Prostate gland (tissue), 2 donors: ENCODE data around the gene TEX2.

ENCODE experiments used
- POLR2A ChIP-seq: fragments of 450-650 bp; IDR thresholded peaks from one replicate; pipeline ENCODE4 v1.6.1; 2016; ENCODE audit warnings: antibody characterized with exemption, mild to moderate bottlenecking
- POLR2AphosphoS5 ChIP-seq: sonication (generic); formaldehyde crosslinking; IDR thresholded peaks from one replicate; pipeline ENCODE4 v1.6.1; 2017; ENCODE audit warnings: antibody characterized with exemption
- TF ChIP-seq, protein P1 (sequence below), 4 experiments: fragments of 200-600 bp in 2 of 4; fragments of 450-650 bp in 2 of 4; sonication (generic) in 2 of 4; IDR thresholded peaks; 1 replicate in 3 of 4; 2 replicates in 1 of 4; pipeline ENCODE4 v1.5.1; 2016 to 2019; ENCODE audit warnings: antibody characterized with exemption in 4 of 4, mild to moderate bottlenecking in 2 of 4, moderate library complexity in 2 of 4

DNA sequence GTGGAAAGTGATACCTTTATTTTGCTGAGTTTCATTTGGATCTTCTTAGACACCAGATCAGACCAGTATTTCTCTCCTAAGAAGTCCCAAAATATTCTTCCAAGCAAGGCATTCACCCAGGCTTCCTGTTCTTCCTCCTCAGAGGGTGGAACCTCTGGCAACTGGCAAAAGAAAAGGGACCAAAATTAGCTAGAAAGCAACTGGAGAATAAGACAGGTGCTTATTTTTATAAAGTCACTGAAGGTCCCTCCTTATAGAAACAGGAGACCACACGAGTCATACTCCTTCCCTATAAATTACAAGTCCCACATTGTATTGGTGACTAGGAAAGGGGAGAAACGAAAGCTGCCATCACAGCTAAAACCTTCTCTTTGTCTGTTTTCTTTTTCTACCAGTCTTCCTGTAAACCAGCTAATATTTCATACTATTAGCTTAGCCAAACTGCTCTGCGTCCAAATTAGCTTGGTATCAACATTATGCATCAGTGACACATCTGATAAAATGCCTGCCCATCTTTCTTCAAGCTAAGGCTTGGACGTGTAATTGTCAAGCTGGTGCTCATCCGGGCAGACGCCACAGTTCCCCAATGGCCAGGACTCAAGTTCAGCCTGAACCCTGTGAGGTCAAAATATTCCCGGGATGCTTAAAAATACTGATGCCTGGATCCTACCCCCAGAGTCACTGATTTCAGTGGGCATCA is 85.6 kb downstream of the TEX2 start:
- TF ChIP-seq POLR2A (no peak), POLR2AphosphoS5 (no peak)
- TF ChIP-seq, protein P1, sequence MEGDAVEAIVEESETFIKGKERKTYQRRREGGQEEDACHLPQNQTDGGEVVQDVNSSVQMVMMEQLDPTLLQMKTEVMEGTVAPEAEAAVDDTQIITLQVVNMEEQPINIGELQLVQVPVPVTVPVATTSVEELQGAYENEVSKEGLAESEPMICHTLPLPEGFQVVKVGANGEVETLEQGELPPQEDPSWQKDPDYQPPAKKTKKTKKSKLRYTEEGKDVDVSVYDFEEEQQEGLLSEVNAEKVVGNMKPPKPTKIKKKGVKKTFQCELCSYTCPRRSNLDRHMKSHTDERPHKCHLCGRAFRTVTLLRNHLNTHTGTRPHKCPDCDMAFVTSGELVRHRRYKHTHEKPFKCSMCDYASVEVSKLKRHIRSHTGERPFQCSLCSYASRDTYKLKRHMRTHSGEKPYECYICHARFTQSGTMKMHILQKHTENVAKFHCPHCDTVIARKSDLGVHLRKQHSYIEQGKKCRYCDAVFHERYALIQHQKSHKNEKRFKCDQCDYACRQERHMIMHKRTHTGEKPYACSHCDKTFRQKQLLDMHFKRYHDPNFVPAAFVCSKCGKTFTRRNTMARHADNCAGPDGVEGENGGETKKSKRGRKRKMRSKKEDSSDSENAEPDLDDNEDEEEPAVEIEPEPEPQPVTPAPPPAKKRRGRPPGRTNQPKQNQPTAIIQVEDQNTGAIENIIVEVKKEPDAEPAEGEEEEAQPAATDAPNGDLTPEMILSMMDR (IDR thresholded peaks at IDR 0.05): no peak
